Natural killer cell (primary cell): ENCODE results near the gene TCL1A. TPM values are rescaled to one million over a fixed set of nuclear protein-coding genes. Genes with fewer than 3 reads are reported as not detected.

Experiments
- ATAC-seq, 3 donors: fragments of 150-1000 bp in 2 of 3; fragments of 200-7000 bp in 1 of 3; cut with Tn5 transposase; 1 replicate in 1 of 3; 2 replicates in 2 of 3; pipeline ENCODE4 v1.10.0; 2021; ENCODE audit warnings: mild to moderate bottlenecking in 2 of 3, moderate library complexity in 2 of 3
- DNase-seq, 2 donors: peaks; one replicate each; pipeline versions ENCODE4 v3.0.0 to v3.0.0-alpha.2; 2013 to 2021; ENCODE audit warnings: mixed read lengths in 1 of 2
- H3K27ac ChIP-seq: one replicate; pipeline ENCODE4 v1.5.1; 2013; ENCODE audit warnings: mild to moderate bottlenecking, low read length
- H3K27me3 ChIP-seq: one replicate; pipeline ENCODE4 v1.6.1; 2013; ENCODE audit warnings: low read length; ENCODE audit not compliant: control insufficient read depth, insufficient read depth
- H3K36me3 ChIP-seq: one replicate; pipeline ENCODE4 v1.6.1; 2013; ENCODE audit warnings: low read length; ENCODE audit not compliant: control insufficient read depth, insufficient read depth
- H3K4me1 ChIP-seq: one replicate; pipeline ENCODE4 v1.6.1; 2013; ENCODE audit warnings: low read length; ENCODE audit not compliant: control insufficient read depth, insufficient read depth
- H3K4me3 ChIP-seq: one replicate; pipeline ENCODE4 v1.5.1; 2013; ENCODE audit warnings: low read length
- H3K9me3 ChIP-seq: one replicate; pipeline ENCODE4 v1.6.1; 2013; ENCODE audit warnings: low read length; ENCODE audit not compliant: control insufficient read depth, insufficient read depth
- H3K27ac Mint-ChIP-seq, 2 donors: one replicate each; pipeline ENCODE4 v1.8.0; 2022; ENCODE audit warnings: mild to moderate bottlenecking in 2 of 2, mixed read lengths in 2 of 2, moderate library complexity in 1 of 2
- H3K27me3 Mint-ChIP-seq, 2 donors: one replicate each; pipeline ENCODE4 v1.8.0; 2022; ENCODE audit warnings: low read depth in 2 of 2, mixed read lengths in 2 of 2
- H3K36me3 Mint-ChIP-seq: one replicate; pipeline ENCODE4 v1.8.0; 2022; ENCODE audit warnings: mixed read lengths
- H3K4me1 Mint-ChIP-seq, 2 donors: one replicate each; pipeline ENCODE4 v1.8.0; 2022; ENCODE audit warnings: mixed read lengths in 2 of 2
- H3K4me3 Mint-ChIP-seq: one replicate; pipeline ENCODE4 v1.8.0; 2022; ENCODE audit warnings: mild to moderate bottlenecking, moderate library complexity, mixed read lengths
- H3K9me3 Mint-ChIP-seq, 2 donors: one replicate each; pipeline ENCODE4 v1.8.0; 2022; ENCODE audit warnings: mixed read lengths in 2 of 2
- WGBS: methylation state at CpG from one replicate; pipeline ENCODE4 v1.1.7; 2013; ENCODE audit warnings: missing lambda C conversion rate; ENCODE audit not compliant: insufficient coverage; 5-methylcytosine and 5-hydroxymethylcytosine counted together
- intact Hi-C: fragments of 100-400 bp; cut with micrococcal nuclease; formaldehyde crosslinking; loops from one replicate; pipeline ENCODE4 v1.14.2; 2022
- total RNA-seq, 4 donors: library from RNA; stranded (reverse); fragments of 120-200 nt in 1 of 4; gene quantifications; one replicate each; pipeline versions ENCODE4 v1.2.3 to v1.2.4, GENCODE V29; 2013 to 2022
- TF ChIP-seq, protein P1 (sequence below): fragments of 200-600 bp; IDR thresholded peaks from one replicate; pipeline ENCODE4 v1.8.0; 2022; ENCODE audit warnings: antibody characterized with exemption

Gene TCL1A
- total RNA-seq, 3 donors from 2014 or later (not counting 1 experiment from before 2014, with no cell fraction given): 1.6 to 1.7 TPM; not detected in 1

DNA sequence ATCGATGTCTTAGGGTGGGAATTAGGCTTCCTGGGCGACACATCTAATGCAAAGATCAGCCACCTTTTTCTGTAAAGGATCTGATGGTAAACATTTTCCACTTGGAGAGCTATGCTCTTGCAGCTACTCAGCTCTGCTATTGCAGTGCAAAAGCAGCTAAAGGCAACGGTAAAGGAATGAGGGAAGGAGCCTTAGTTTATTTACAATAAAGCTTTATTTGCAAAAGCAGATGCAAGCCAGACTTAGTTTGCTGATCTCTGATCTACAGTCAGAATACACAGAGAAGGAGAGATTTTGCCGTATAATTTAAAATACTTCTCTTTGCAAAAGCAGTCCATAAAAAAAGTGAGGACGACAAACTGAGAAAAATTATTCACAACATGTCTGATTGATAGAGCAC lies 24.5 kb downstream of the TCL1A start:
- no peak for DNase-seq
- no peaks in the 10 kb centered on the region for H3K4me1 Mint-ChIP-seq
- H3K27ac ChIP-seq: no peak overlapping the region
- no peak for ATAC-seq
- H3K9me3 Mint-ChIP-seq: no peaks in the 10 kb centered on the region
- peaks cover 3 to 17% of the 10 kb centered on the region in 2 donors for H3K27me3 Mint-ChIP-seq
- H3K9me3 ChIP-seq: no peaks in the 10 kb centered on the region
- TF ChIP-seq, protein P1, sequence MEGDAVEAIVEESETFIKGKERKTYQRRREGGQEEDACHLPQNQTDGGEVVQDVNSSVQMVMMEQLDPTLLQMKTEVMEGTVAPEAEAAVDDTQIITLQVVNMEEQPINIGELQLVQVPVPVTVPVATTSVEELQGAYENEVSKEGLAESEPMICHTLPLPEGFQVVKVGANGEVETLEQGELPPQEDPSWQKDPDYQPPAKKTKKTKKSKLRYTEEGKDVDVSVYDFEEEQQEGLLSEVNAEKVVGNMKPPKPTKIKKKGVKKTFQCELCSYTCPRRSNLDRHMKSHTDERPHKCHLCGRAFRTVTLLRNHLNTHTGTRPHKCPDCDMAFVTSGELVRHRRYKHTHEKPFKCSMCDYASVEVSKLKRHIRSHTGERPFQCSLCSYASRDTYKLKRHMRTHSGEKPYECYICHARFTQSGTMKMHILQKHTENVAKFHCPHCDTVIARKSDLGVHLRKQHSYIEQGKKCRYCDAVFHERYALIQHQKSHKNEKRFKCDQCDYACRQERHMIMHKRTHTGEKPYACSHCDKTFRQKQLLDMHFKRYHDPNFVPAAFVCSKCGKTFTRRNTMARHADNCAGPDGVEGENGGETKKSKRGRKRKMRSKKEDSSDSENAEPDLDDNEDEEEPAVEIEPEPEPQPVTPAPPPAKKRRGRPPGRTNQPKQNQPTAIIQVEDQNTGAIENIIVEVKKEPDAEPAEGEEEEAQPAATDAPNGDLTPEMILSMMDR: no peak
- H3K27me3 ChIP-seq: no peaks in the 10 kb centered on the region
- no peak overlapping the region for H3K4me3 Mint-ChIP-seq
- no peaks in the 10 kb centered on the region for H3K36me3 Mint-ChIP-seq
- H3K4me1 ChIP-seq: no peaks in the 10 kb centered on the region
- no peaks in the 10 kb centered on the region for H3K36me3 ChIP-seq
- no peak overlapping the region for H3K27ac Mint-ChIP-seq
- WGBS: 55% methylated on average over 4 of the region's 5 CpGs
- H3K4me3 ChIP-seq: no peak overlapping the region
- intact Hi-C loops: loop anchor here (10.0 kb wide), 1 partner anchor 245 kb away; no protein-coding TSS in a partner anchor

DNA sequence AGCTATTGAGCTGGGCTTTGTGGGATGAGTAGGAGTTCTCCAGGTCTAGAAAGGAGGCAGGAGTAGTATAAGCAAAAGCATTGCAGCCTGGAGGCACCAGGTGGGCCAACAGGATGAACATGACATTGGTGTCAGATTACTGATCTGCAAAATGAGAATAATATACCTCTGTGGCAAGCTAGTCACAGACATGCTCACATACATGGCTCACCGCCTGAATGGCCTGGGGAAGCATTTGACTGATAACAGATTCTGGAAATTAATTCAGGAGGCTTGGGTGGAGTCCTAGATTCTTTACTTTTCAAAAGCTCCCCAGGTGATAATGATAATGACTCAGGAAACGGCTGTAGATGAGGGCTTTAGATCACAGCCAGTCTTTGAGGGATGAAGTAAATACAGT lies 27.0 kb downstream of the TCL1A start:
- H3K9me3 ChIP-seq: no peaks in the 10 kb centered on the region
- H3K27ac ChIP-seq: no peak overlapping the region
- no peak overlapping the region for H3K4me3 ChIP-seq
- H3K4me1 ChIP-seq: no peaks in the 10 kb centered on the region
- TF ChIP-seq, protein P1: no peak
- Mint-ChIP-seq H3K4me3 (no peak overlapping the region), H3K36me3 (no peaks in the 10 kb centered on the region), H3K27me3 (peaks cover 0 to 2% of the 10 kb centered on the region in 2 donors), H3K9me3 (no peaks in the 10 kb centered on the region), H3K4me1 (no peaks in the 10 kb centered on the region), H3K27ac (no peak overlapping the region)
- intact Hi-C loops: loop anchor here (10.0 kb wide), 1 partner anchor 242 kb away; no protein-coding TSS in a partner anchor
- H3K36me3 ChIP-seq: no peaks in the 10 kb centered on the region
- DNase-seq: no peak
- ATAC-seq: no peak
- no peaks in the 10 kb centered on the region for H3K27me3 ChIP-seq
- WGBS: 81% methylated on average over 2 of the region's 2 CpGs

- H3K36me3 Mint-ChIP-seq: no peaks in the 10 kb centered on the region
- Histone ChIP-seq H3K4me1 (no peaks in the 10 kb centered on the region), H3K36me3 (no peaks in the 10 kb centered on the region), H3K27me3 (no peaks in the 10 kb centered on the region), H3K27ac (no peak within 1 kb of the TSS), H3K9me3 (no peaks in the 10 kb centered on the region), H3K4me3 (no peak within 1 kb of the TSS)
- intact Hi-C loops: loop anchor here (10.0 kb wide), 1 partner anchor 241 kb away; no protein-coding TSS in a partner anchor
- ATAC-seq (no peak), DNase-seq (no peak)
- no peaks in the 10 kb centered on the region for H3K9me3 Mint-ChIP-seq
- H3K4me3 Mint-ChIP-seq: no peak within 1 kb of the TSS
- no peaks in the 10 kb centered on the region for H3K27me3 Mint-ChIP-seq
- no peak within 1 kb of the TSS for H3K27ac Mint-ChIP-seq
- H3K4me1 Mint-ChIP-seq: no peaks in the 10 kb centered on the region
- TF ChIP-seq, protein P1: no peak
- WGBS: 85% methylated on average over 35 of the region's 38 CpGs
Measured at GRCh38 chr14:95685978-95686922, 27.7 kb downstream of the TCL1A start, which contains the start of gene TCL1B. Gene TCL1B (plus strand): TSS chr14:95686426. CDS start chr14:95686468, 42 bp downstream.
